GM12878 (cell line): ENCODE data around the gene TMEM87A. TPM values are rescaled to one million over a fixed set of nuclear protein-coding genes. Genes with fewer than 3 reads are reported as not detected.

Experiments
- ATAC-seq: fragments of 200-7000 bp; cut with Tn5 transposase; 3 replicates; pipeline ENCODE4 v1.9.1; 2020; ENCODE audit warnings: mild to moderate bottlenecking, moderate library complexity
- BruUV-seq: library from RNA; stranded (reverse); fragments of 400-500 nt; replicated peaks from 2 replicates; lab custom pipeline; 2021; lab: Mats Ljungman, UMichigan
- CTCF ChIA-PET: fragments of 300-600 bp; sonication (Branson Sonifier 250); formaldehyde crosslinking; extraction: SDS; loops from one replicate; lab custom pipeline; 2021; ENCODE audit warnings: inconsistent platforms; lab: Yijun Ruan, JAX
- POLR2A ChIA-PET: fragments of 350-600 bp; formaldehyde crosslinking; extraction: SDS; loops from one replicate; lab custom pipeline; 2021; ENCODE audit warnings: inconsistent platforms; lab: Charles Lee
- RAD21 ChIA-PET: fragments of 300-600 bp; sonication (Branson Sonifier 250); formaldehyde crosslinking; loops from one replicate; lab custom pipeline; 2023; ENCODE audit warnings: antibody characterized with exemption; ENCODE audit not compliant: unreplicated experiment; lab: Charles Lee
- SMC1A ChIA-PET: fragments of 300-600 bp; sonication (Branson Sonifier 250); formaldehyde crosslinking; loops from one replicate; lab custom pipeline; 2023; ENCODE audit not compliant: unreplicated experiment, uncharacterized antibody; lab: Charles Lee
- DNase-seq: peaks from one replicate; pipeline ENCODE4 v3.0.0-alpha.2; 2011; ENCODE audit warnings: low read depth, low spot score
- FAIRE-seq: peaks from 3 replicates; lab custom pipeline; 2011; peaks lifted over from hg19 to GRCh38; lab: Jason Lieb, UNC
- H2AFZ ChIP-seq: 2 replicates; pipeline ENCODE4 v1.6.0; 2011; ENCODE audit warnings: low read depth, low read length, control low read depth; ENCODE audit not compliant: control insufficient read depth
- H3K27ac ChIP-seq: 2 replicates; pipeline ENCODE4 v1.5.1; 2011; ENCODE audit warnings: control low read depth; ENCODE audit not compliant: control insufficient read depth, insufficient read depth
- H3K27me3 ChIP-seq, 2 experiments: replicated peaks in 1 of 2; 2 replicates each; pipeline versions ENCODE4 v1.6.0 to v1.6.1; 2011; ENCODE audit warnings: low read length in 1 of 2; ENCODE audit not compliant: control insufficient read depth in 2 of 2, insufficient read depth in 2 of 2
- H3K36me3 ChIP-seq, 2 experiments: 2 replicates each; pipeline ENCODE4 v1.5.1; 2011; ENCODE audit warnings: low read length in 1 of 2; ENCODE audit not compliant: control insufficient read depth in 2 of 2, insufficient read depth in 2 of 2
- H3K4me1 ChIP-seq: 2 replicates; pipeline ENCODE4 v1.6.1; 2011; ENCODE audit warnings: mild to moderate bottlenecking, low read length, moderate library complexity, mixed read lengths; ENCODE audit not compliant: control insufficient read depth, insufficient read depth
- H3K4me2 ChIP-seq: 2 replicates; pipeline ENCODE4 v1.6.0; 2011; ENCODE audit warnings: control low read depth; ENCODE audit not compliant: control insufficient read depth, insufficient read depth
- H3K4me3 ChIP-seq: fragments of 200-600 bp; sonication (generic); 2 replicates; pipeline ENCODE4 v1.5.1; 2016
- H3K79me2 ChIP-seq: 2 replicates; pipeline ENCODE4 v1.6.0; 2011; ENCODE audit warnings: low read length; ENCODE audit not compliant: control insufficient read depth, insufficient read depth
- H3K9ac ChIP-seq: 2 replicates; pipeline ENCODE4 v1.8.0; 2011; ENCODE audit warnings: low read length, control low read depth, mixed read lengths; ENCODE audit not compliant: control insufficient read depth, insufficient read depth
- H3K9me3 ChIP-seq: replicated peaks from 3 replicates; pipeline ENCODE4 v1.5.1; 2011; ENCODE audit warnings: mild to moderate bottlenecking, low read length; ENCODE audit not compliant: control insufficient read depth, insufficient read depth
- H4K20me1 ChIP-seq: 2 replicates; pipeline ENCODE4 v1.6.0; 2011; ENCODE audit not compliant: control insufficient read depth, insufficient read depth
- ATF7 ChIP-seq: fragments of 450-650 bp; IDR thresholded peaks from 2 replicates; pipeline ENCODE4 v1.6.1; 2016; ENCODE audit warnings: low read depth, mild to moderate bottlenecking
- BHLHE40 ChIP-seq, 2 experiments: fragments of 450-650 bp in 1 of 2; IDR thresholded peaks; 2 replicates each; pipeline ENCODE4 v1.6.1; 2011 to 2017; ENCODE audit warnings: low read depth in 2 of 2, borderline replicate concordance in 1 of 2, improper control_type of control experiment in 1 of 2, low read length in 1 of 2, mild to moderate bottlenecking in 1 of 2
- CTCF ChIP-seq, 3 experiments: IDR thresholded peaks in 2 of 3; conservative IDR thresholded peaks in 1 of 3; 2 replicates each; pipeline ENCODE4 v1.5.1; 2011; ENCODE audit warnings: low read depth in 3 of 3, low read length in 3 of 3, mild to moderate bottlenecking in 3 of 3, control low read depth in 2 of 3, moderate library complexity in 2 of 3, inconsistent platforms in 1 of 3, mixed read lengths in 1 of 3; ENCODE audit not compliant: control insufficient read depth in 2 of 3, insufficient read depth in 1 of 3; ENCODE audit errors: extremely low read depth in 1 of 3
- EED ChIP-seq: sonication (generic); IDR thresholded peaks from 2 replicates; pipeline ENCODE4 v1.6.1; 2016; ENCODE audit warnings: antibody characterized with exemption, low read depth
- POLR2A ChIP-seq: IDR thresholded peaks from 2 replicates; pipeline ENCODE4 v1.6.1; 2011; ENCODE audit warnings: low read depth, mild to moderate bottlenecking, low read length
- RBBP5 ChIP-seq: fragments of 200-600 bp; sonication (generic); conservative IDR thresholded peaks from 2 replicates; pipeline ENCODE4 v1.6.1; 2016
- RCOR1 ChIP-seq: conservative IDR thresholded peaks from 2 replicates; pipeline ENCODE4 v1.6.1; 2012; ENCODE audit warnings: low read depth, low read length, improper control_type of control experiment
- SIX5 ChIP-seq: IDR thresholded peaks from 2 replicates; pipeline ENCODE4 v1.6.1; 2011; ENCODE audit warnings: mild to moderate bottlenecking, low read depth, low read length, moderate library complexity; ENCODE audit not compliant: severe bottlenecking
- SMAD5 ChIP-seq: IDR thresholded peaks from 2 replicates; pipeline ENCODE4 v1.6.1; 2016; ENCODE audit warnings: antibody characterized with exemption, low read depth
- SPI1 ChIP-seq: IDR thresholded peaks from 2 replicates; pipeline ENCODE4 v1.6.1; 2011; ENCODE audit warnings: low read depth, mild to moderate bottlenecking, low read length, moderate library complexity, borderline replicate concordance; ENCODE audit not compliant: insufficient read depth
- TCF3 ChIP-seq: IDR thresholded peaks from 2 replicates; pipeline ENCODE4 v1.6.1; 2012; ENCODE audit warnings: low read depth, mild to moderate bottlenecking, low read length, borderline replicate concordance; ENCODE audit not compliant: insufficient read depth
- ZBED1 ChIP-seq: IDR thresholded peaks from 2 replicates; pipeline ENCODE4 v1.6.1; 2016; ENCODE audit warnings: borderline replicate concordance
- ZNF687 ChIP-seq: fragments of 450-650 bp; IDR thresholded peaks from 2 replicates; pipeline ENCODE4 v1.6.1; 2017; ENCODE audit warnings: mild to moderate bottlenecking, moderate library complexity
- ZSCAN29 ChIP-seq: fragments of 450-650 bp; IDR thresholded peaks from 2 replicates; pipeline ENCODE4 v1.6.1; 2017; ENCODE audit warnings: mild to moderate bottlenecking, moderate library complexity
- WGBS: methylation state at CpG from one replicate; pipeline ENCODE4 v1.1.6; 2016; ENCODE audit warnings: low lambda C conversion rate; ENCODE audit not compliant: insufficient replicate concordance, insufficient coverage; ENCODE audit errors: missing lambda C conversion rate; 5-methylcytosine and 5-hydroxymethylcytosine counted together
- in situ Hi-C: fragments of 300-500 bp; cut with MboI; formaldehyde crosslinking; loops from 9 replicates; pipeline ENCODE4 v1.14.3; 2018; ENCODE audit warnings: mixed read lengths
- intact Hi-C: fragments of 100-400 bp; cut with micrococcal nuclease; formaldehyde crosslinking; loops from one replicate; pipeline ENCODE4 v1.14.2; 2022; ENCODE audit not compliant: unreplicated experiment
- polyA plus RNA-seq, 11 experiments: library from polyadenylated mRNA; depleted of rRNA in 4 of 11; unstranded in 6 of 11; stranded (reverse) in 5 of 11; fragments of >200 nt; fragmentation: Nextera tagmentation in 4 of 11; fragmentation: Illumina TruSeq in 1 of 11; extraction: Ambion mirVana in 4 of 11; extraction: Trizol in 1 of 11; gene quantifications; 1 replicate in 1 of 11; 2 replicates in 10 of 11; pipeline versions ENCODE4 v1.2.1 to v1.2.3, GENCODE V29; 2011 to 2016; ENCODE audit warnings: inconsistent platforms in 2 of 11, missing spikeins in 2 of 11, low read depth in 1 of 11
- total RNA-seq, 4 experiments: library from RNA; depleted of rRNA in 3 of 4; stranded (reverse); fragments of >200 nt in 3 of 4; fragmentation: Illumina TruSeq in 1 of 4; extraction: Trizol in 1 of 4; gene quantifications; 2 replicates each; pipeline versions ENCODE4 v1.2.1 to v1.2.3, GENCODE V29; 2013 to 2021

The TMEM87A gene
- total and polyA plus RNA-seq, 10 of the 15 experiments (the other 5 are each of a cell fraction or from before 2014, with no cell fraction given) = 18.2 to 53.2 (median 33.4) TPM

GRCh38 chr15:42286445-42287029 is 13.3 kb upstream of the TMEM87A start:
- DNase-seq = no peak
- Histone ChIP-seq H2AFZ (no peak overlapping the region), H4K20me1 (no peaks in the 10 kb centered on the region), H3K27me3 (no peaks in the 10 kb centered on the region), H3K4me3 (no peak overlapping the region), H3K27ac (no peak overlapping the region), H3K9ac (no peak overlapping the region), H3K79me2 (no peaks in the 10 kb centered on the region), H3K4me1 (no peaks in the 10 kb centered on the region), H3K4me2 (no peak overlapping the region), H3K9me3 (no peaks in the 10 kb centered on the region), H3K36me3 (peaks cover 0 to 5% of the 10 kb centered on the region in 2 experiments; a peak in 1 of 4 replicates)
- CTCF ChIA-PET = interaction anchor here (1.1 kb wide), 1 partner anchor 591 kb away, joined by 3 read pairs; no protein-coding TSS in a partner anchor
- POLR2A ChIA-PET = interaction anchor here (0.5 kb wide), 1 partner anchor 146 kb away, joined by 3 read pairs; no protein-coding TSS in a partner anchor
- FAIRE-seq = no peak
- TF ChIP-seq TCF3 (no peak), ZBED1 (no peak), ZSCAN29 (no peak), ATF7 (no peak), RCOR1 (no peak), RBBP5 (no peak), EED (no peak), SPI1 (no peak), POLR2A (no peak), SIX5 (no peak), SMAD5 (no peak), CTCF (IDR thresholded peaks at IDR 0.05 in 2 of 3, conservative IDR thresholded peaks at IDR 0.05 in 1 of 3; ENCODE audit: control insufficient read depth in 2 of 3, extremely low read depth in 1 of 3, insufficient read depth in 1 of 3, low read depth in 3 of 3, low read length in 3 of 3) (no peak), BHLHE40 (IDR thresholded peaks at IDR 0.05; ENCODE audit: borderline replicate concordance in 1 of 2, low read depth in 2 of 2, low read length in 1 of 2) (no peak), ZNF687 (no peak)
- ATAC-seq = no peak
- 99% methylated on average over 4 of the region's 4 CpGs for WGBS
- intact Hi-C loops (no loop called here), in situ Hi-C loops (no loop called here)
- BruUV-seq = no TSS peak
- SMC1A ChIA-PET = no interaction called here
- RAD21 ChIA-PET = no interaction called here
